NCI-H1694 (cell line): Measurements from ENCODE around the gene GNB1.
"Not testable (repeated sequence)": the region's sequence is repeated elsewhere in the genome, so short reads cannot be mapped to it uniquely, and the experiment has no call there.

Source experiments
- DNase-seq: peaks from one replicate; lab custom pipeline; 2025; lab: John Stamatoyannopoulos, UW

Gene GNB1

DNA sequence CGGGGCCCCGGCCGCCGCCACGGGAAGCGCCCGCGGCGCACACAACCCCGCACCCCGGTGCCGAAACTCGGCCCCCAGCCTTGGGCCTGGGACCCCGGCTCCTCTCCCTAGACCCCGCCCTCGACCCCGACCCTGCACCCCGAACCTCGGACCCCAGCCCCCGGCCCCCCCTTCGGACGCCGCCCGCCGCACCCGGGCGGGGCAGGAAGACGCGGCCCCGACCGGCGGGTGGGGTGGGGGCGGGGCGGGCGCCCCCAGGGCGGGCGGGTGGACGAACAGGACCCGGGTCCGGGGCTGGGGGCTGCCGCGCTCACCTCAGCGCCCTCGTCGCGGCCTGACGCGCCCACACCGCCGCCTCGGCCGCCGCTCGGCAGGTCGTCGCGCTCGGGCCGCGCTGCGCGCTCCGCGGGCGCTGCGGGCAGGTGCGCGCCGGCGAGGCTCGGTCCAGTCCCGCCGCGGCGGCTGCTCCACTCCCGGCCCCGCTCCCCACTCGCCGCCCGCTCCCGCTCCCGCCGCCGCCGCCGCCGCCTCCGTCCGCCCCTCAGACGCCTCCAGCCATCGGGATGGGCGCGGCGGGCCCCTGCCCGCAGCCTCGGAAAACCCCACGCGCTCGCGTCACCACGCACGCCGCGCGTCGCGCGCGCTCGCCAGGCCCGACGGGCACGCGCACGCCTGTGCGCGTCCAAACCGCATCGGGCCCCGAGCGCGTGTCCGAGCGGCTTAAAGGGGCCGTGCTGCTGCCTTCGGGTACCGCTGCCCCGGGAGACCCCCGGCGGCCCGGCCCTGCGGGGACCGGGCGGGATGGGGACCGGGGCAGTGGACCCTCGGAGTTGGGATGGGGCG is at the start of gene GNB1:
GNB1 (minus strand) TSS at position 582 of the 843 bp plus-strand sequence. CDS start 65,634 bp downstream, outside the sequence.
- peak; percentile 31 for DNase-seq

DNA sequence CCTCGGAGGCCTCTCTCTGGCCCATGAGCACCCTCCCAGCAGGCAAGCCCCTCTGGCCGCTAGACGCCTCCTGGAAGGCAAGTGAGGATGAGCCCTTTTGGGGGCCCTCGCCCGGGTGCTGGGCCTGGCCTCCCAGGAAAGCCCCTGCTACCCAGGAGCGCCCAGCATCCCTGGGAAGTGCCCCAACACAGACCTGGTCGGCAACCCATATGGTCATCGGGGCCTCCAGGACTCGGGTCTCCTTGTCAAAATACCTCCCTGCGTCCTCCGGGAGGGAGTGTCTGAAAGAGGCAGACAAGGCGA is 49.2 kb upstream of the GNB1 start:
- DNase-seq: no peak

DNA sequence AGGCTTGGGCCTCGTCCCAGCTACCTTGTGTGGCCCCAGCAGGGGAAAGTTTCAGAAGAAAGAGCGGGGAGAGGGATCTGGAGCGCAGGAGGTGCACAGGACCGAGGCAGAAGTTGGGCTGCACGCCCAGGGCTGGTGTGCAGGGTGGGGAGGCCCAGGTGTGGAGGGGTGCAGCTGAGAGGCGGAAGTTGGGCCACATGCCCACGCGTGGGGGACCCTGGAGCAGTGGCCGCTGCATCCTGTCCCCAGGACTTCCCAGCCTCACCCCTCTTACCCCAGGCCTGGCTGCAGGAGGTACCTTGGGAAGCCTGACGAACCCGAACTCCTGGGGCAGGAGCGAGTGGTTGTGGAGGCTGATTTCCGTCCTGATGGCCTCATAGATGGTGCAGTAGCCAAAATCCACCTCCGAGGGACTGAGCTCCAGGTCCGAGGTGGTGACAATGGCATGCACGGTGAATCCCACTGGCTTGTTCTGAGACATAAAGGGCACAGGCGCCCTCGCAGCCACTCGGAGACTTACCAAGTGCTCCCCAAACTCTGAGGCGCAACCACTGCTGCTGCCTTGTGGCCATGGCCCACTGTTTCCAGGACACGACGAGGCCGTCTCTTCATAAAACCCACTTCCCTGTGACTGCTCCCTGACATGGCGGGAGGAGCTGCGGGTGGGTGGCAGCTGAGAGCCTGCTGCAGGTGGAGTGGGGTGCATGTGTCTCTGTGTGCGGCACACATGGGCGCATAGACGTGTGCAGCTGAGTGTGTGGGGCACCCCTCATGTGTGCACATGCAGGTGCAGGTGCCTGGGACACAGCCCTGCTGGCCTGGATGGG is 48.6 kb upstream of the GNB1 start:
- DNase-seq: no peak

DNA sequence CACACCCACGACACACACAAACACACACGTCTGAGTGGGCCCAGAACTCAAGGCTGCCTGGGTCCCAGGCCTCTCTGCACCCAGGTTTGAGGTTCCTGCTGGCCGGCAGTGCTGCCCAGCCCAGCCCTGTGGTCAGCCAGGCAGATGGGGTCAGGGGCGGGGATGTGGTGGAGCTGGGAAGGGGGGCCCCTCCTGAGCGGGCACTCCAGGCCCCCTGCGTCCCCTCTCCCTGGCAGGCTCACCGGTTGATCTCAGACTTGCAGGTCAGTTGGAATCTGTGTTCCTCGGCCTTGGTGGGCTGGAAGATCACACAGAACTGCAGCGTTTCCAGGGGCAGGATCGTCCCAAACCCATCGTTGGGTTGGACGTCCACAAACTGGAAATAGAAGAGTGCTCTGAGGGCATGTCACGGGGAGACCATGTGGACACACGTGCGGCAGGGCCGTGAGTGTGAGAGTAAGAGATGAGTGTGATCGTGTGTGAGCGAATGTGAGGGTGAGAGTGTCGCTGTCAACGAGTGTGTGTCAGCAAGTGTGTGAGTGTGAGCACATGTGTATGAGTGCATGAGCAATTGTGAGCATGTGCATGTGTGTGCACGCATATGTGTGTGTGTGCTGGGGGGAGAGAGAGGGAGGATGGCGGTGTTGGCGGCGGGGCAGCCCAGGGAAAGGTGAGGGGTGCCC is 47.9 kb upstream of the GNB1 start:
- DNase-seq: no peak

DNA sequence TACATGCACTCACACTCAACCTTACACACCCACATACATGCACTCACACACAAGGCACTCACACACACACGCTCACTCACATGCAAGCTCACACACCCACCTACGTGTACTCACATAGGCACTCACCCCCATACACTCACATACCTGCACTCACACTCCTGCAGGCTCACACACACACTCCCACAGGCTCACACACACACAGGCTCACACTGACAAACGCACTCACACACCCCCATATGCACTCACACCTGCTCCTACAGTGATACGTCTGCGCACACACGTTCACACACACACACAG is 47.3 kb upstream of the GNB1 start:
- DNase-seq: no peak

DNA sequence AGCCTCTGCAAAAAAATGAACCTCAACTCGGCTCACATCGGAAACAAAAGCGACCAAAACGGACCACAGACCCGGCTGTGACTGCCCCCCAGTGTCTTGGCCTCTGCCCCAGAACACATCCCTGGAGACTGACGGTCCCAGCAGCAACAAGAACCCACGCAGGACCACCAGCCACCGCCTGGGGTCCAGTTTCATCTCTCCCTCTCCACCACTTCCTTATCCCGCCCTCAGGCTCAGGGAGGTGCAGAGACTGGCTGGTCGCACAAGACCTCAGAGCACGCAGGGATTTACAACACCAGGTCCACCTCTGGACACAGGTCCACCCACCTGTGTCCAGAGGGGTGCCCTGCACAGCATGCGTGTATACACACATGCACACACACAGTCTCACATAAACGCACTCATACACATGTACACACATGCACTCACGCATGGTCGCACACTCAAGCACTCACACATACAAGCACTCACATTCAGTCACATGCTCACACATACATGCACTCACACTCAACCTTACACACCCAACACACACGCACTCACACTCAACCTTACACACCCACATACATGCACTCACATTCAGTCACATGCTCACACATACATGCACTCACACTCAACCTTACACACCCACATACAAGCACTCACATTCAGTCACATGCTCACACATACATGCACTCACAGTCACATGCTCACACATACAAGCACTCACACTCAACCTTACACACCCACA is 46.8 kb upstream of the GNB1 start:
- DNase-seq: no peak

DNA sequence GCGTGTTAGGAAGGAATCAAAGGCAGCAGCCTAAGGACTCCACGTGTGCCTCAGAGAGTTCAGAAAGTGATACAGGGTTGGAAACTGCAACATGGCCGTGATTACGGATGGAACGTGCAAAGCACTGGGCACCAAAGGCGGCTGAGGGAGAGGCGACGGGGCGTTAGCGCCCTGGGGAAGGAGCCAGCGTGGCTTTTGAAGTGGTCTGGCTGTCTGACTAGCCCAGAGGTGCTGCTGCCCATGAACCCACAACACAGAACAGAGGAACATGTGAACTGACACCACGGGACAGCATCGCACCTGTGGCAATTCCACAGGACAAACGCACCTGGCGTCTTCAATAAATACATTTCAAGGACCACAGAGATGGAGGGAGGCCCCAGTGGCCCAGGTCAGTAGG is 46.2 kb upstream of the GNB1 start:
- DNase-seq: no peak

DNA sequence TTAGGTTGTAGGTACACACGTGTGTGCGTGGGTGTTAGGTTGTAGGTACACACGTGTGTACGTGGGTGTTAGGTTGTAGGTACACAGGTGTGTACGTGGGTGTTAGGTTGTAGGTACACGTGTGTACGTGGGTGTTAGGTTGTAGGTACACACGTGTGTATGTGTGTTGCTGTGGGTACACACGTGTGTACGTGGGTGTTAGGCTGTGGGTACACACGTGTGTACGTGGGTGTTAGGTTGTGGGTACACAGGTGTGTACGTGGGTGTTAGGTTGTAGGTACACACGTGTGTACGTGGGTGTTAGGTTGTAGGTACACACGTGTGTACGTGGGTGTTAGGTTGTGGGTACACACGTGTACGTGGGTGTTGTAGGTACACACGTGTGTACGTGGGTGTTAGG is 44.0 kb upstream of the GNB1 start:
- not testable (repeated sequence) for DNase-seq

DNA sequence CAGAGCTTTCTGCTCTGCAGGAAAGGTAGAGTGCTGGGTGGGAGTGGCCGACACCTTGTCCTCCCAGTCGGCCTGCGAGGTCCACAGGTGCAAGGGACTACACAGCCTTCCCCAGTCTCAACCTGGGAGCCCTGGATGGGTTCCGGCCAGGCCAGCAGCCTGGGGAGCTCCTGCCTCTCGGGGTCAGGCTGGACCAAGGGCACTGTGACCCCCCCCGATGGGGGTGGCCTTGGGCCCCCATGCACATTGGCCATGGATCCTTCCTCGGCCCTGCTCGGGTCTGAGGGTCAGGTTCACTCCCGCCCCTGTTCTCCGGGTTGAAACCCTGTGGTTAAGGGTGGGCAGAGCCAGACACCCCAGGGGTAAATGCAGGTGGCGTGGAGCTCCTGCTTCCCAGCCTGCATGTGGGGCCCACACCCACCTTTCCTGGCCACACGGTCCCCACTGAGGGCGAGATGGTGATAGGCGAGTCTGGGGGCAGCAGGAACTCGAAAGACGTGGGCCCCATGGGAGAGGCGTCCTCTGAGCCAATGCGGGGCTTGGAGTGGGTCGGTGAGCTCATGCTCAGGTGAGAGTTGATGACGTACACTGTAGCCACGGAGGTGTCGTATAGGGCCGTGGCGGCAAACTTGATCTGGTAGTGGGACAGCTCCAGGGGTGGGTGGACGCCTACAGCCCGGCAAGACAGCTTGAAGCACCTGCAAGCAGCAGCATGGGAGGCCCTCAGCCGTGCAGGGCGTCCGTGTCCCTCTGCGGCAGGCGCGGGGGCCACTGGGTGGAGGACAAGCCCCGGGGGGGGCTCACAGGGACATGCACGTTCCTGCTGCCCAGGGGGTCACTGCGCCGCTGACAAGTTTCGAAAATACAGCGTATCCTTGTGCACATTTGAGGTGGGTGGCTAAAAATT is 39.0 kb upstream of the GNB1 start:
- no peak for DNase-seq

DNA sequence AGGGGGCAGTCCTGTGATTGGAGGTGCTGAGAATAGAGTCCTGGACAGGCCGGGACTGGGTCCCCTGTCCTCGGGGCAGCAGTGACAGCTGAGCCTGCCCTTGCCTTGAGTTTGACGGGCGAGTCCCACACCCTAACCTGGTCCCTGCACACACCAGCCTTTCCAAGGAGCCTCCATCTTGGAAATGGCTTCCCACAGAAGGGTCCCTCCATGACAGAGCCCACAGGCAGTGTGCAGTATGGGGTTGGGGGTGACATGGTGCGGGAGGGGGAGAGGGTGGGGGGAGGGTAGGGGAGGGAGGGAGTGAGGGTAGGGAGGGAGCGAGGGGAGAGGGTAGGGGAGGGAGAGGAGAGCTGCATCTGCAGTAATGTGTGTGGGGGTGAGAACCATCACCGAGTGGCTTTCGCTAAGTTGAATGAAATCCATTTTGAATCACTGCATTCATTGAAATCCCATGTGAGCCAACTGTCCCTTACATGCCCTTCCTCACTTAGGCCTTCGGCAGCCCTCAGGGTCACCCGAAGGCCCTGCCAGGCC is 38.3 kb upstream of the GNB1 start:
- no peak for DNase-seq

DNA sequence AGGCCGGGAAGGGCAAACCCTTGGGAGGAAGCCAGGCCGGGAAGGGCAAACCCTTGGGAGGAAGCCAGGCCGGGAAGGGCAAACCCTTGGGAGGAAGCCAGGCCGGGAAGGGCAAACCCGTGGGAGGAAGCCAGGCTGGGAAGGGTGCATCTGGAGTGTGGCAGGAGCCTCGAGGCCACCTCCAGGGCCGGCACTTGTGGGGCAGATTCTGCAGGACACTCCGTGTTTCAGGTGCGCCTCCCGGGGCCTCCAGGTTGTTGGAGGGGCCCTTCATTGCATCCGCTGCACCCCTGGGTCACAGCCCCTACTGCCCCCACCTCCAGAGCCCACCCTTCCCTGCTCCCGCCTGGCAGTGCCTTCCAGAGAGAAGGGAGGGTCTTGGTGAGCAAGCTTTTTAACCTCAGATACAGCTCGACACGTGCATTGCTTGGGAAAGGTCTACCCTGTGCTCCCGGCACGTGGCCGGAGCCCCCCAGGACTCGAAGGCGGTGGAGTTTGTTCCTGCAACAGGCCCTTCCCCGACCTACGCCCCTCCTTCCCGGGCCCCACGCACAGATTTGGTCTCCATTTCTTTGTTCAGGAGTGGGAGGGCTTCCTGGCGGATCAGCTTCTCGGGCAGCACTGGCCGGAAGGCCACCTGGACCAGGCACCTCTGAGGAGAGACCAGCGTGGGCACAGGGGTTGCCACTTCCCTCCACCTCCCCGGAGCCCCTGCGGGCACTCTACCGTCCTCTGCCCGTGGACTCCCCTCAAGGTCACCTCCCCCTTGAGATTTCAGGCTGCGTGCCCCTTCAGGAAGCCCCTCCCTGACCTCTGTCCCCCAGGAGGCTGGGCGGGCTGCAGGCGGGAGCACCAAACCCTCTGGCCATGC is 37.6 kb upstream of the GNB1 start:
- DNase-seq: no peak

DNA sequence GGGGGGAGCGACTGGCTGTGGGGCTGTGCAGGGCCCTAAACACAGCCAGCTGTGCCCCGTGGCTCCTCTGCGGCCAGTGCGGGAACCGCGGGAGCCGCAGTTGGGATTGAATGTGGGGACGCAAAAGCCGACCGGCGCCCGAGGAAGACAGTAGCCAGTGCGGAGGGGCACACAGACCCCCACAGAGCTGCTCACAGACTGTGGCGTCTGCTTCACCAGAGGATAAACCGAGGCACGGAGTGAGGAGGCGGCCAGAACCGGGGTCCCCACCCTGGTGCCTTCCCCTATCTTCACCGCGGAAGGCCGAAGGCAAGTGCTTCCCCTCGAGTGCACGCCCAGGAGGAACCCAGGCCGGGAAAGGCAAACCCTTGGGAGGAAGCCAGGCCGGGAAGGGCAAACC is 36.9 kb upstream of the GNB1 start:
- DNase-seq: no peak

DNA sequence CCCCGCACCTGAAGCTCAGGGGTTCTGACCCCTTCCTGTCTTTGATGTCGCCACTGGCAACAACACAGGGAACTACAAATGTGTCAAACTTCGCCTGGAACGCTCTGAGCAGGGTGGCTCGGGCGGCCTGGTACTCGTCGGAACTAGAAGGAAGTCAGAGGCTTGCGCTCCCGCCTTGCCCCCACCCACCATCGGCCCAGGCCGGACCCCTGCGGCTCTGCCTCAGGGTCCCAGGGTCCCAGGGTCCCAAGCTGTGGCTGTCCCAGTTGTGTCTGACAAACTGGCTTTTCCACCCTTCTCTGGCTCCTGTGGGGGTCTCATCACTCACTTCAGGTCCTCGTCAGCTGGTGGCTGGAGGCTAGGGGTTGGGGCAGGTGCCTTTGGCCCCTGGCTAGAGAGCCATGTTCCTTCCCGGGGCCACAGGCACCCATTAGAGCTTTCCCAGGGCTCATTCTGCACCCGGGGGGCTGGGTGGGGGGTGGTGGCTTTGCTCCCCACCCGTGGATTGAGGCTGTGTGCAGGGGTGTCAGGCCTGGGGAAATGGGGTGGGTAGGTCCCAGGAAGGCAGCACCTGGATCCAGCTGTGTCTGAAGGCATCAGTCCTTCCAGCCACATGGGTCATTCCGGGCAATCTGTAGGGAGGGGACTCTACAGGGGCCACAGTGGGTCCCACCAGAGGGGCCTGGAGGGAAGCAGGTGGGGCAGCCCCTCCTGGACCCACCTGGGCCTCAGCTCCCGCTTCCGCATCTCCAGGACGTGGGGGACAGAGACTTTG is 36.2 kb upstream of the GNB1 start:
- no peak for DNase-seq

DNA sequence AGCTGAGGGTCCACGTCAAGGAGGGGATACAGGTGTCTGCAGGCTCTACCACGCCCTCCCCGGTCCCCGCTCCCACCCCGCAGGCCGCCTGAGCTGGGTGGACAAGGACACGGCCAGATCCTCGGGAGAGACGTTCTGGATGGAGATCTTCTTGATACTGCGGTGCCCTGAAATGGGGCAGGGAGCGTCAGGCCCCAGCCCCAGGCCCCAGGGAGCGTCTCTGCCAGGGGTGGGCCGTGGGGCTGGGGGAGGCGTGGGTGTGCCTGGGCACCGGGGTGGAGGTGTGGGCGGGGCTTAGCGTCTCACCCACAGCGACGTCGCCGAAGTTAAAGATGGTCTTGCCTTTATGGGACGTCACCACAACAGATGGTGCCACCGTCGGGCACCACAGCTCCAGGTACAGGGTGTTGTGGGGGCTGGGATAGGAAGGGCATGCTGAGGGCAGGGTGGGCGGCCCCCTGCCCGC is 35.5 kb upstream of the GNB1 start:
- no peak for DNase-seq

DNA sequence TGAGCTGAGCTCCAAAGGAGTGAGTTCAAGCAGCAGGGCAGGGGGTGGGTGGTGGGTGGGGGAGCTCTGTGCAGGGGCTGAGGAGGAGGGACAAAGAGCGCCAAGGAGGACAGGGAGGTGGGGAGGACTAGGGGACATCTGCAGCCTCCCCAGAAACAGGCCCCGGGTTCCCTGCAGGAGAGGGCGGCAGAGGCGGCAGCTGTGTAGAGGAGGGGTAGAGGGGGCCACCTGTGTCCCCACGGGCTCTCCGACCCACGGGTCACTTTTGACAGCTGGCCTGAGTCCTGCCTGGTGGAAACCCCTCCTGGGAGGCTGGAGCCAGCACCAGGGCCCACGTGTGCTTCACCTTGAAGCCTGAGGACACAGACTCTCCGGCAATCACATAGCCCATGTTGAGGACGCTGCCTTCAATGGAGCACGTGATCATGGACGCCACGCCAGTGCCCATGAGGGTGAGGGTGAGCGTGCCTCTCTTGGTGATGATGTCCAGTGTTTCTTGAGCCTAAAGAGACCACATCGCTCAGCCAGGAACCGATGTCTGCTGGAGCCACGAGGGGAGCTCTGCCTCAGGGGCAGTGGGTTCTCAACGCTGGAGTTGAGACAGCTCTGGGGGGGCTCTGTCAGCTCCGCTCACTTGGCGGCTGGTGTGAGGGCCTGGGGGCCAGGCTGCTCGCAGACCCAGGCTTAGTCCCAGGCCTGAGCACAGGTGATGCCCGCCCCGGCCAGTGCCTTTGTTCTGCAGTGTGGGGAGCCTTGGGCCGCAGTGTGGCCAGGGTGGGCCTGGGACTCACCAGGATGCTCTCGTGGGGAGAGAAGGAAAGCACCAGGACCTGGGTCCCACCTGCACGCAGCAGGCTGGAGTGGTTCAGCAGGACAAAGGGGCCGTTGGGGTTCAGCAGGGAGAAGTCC is 34.8 kb upstream of the GNB1 start:
- DNase-seq: no peak

DNA sequence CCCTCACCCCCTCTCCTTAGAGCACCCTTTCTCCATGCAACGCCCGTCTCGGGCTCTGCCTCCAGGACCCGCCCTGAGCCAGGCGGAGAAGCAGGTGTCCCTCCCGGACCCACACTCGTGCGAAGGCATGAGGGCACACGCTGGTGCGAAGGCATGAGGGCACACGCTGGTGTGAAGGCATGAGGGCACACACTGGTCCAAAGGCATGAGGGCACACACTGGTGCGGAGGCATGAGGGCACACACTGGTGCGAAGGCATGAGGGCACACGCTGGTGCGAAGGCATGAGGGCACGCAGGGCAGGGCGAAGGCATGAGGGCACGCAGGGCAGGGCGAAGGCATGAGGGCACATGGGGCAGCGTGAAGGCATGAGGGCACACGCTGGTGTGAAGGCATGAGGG is 34.0 kb upstream of the GNB1 start:
- no peak for DNase-seq

DNA sequence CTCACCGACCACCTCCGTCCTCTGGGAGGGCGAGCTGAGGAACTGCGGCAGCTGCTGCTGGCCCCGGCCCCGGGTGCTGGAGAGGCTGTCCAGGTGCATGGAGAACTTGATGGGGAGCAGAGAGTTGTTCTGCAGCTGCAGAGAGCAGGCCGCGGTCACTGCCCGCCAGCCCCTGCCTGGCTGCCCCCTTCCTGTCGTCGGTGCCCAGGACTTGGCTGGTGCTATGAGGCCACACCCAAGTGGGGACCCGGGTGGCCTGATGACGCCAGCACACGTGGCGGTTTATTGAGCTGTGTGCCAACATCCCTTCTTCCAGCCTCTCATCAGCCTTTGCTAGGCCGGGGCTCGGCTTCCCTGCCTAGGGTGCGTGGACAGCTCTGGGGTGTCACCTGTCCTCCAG is 33.5 kb upstream of the GNB1 start:
- no peak for DNase-seq
